HG03159 (cell line): Measurements from ENCODE around the gene NPAT.

ENCODE experiments used
- ATAC-seq: cut with Tn5 transposase; IDR thresholded peaks from one replicate; pipeline ENCODE4 v1.9.1; 2021; ENCODE audit warnings: mild to moderate bottlenecking, moderate library complexity; ENCODE audit not compliant: unreplicated experiment

Gene NPAT

GRCh38 chr11:108220721-108221336, 1.6 kb downstream of the NPAT start:
- no peak for ATAC-seq

- no peak for ATAC-seq
Measured at GRCh38 chr11:108218912-108219783, 3.3 kb downstream of the NPAT start.

- ATAC-seq = no peak
Measured at GRCh38 chr11:108218455-108218854, 4.0 kb downstream of the NPAT start.

- no peak for ATAC-seq
Measured at GRCh38 chr11:108216988-108217387, 5.5 kb downstream of the NPAT start.

GRCh38 chr11:108213784-108214183, 8.7 kb downstream of the NPAT start:
- no peak for ATAC-seq

- ATAC-seq = no peak
Measured at GRCh38 chr11:108210441-108210840, 12.0 kb downstream of the NPAT start.

GRCh38 chr11:108207683-108208060, 14.8 kb downstream of the NPAT start:
- no peak for ATAC-seq

GRCh38 chr11:108206969-108207682, 15.3 kb downstream of the NPAT start:
- no peak for ATAC-seq

- no peak for ATAC-seq
Measured at GRCh38 chr11:108206171-108206570, 16.3 kb downstream of the NPAT start.

- no peak for ATAC-seq
Measured at GRCh38 chr11:108204929-108205499, 17.4 kb downstream of the NPAT start.

GRCh38 chr11:108204376-108204775, 18.1 kb downstream of the NPAT start:
- ATAC-seq = no peak

GRCh38 chr11:108203075-108203474, 19.4 kb downstream of the NPAT start:
- ATAC-seq = no peak

- peak; percentile 53 for ATAC-seq
Measured at GRCh38 chr11:108199446-108200321, 22.8 kb downstream of the NPAT start.

GRCh38 chr11:108198833-108199232, 23.6 kb downstream of the NPAT start:
- no peak for ATAC-seq

GRCh38 chr11:108197351-108197750, 25.1 kb downstream of the NPAT start:
- no peak for ATAC-seq

GRCh38 chr11:108196901-108197300, 25.5 kb downstream of the NPAT start:
- ATAC-seq = no peak

- no peak for ATAC-seq
Measured at GRCh38 chr11:108193725-108194124, 28.7 kb downstream of the NPAT start.

- no peak for ATAC-seq
Measured at GRCh38 chr11:108177570-108177969, 44.9 kb downstream of the NPAT start.

- ATAC-seq = no peak
Measured at GRCh38 chr11:108170184-108170583, 52.3 kb downstream of the NPAT start.

- ATAC-seq = no peak
Measured at GRCh38 chr11:108167624-108168023, 54.8 kb downstream of the NPAT start.
